Osteocyte (in vitro differentiated cells): ENCODE results near the gene SWT1. TPM values are rescaled to one million over a fixed set of nuclear protein-coding genes. Genes with fewer than 3 reads are reported as not detected.

ENCODE experiments used
- DNase-seq: peaks from one replicate; pipeline ENCODE4 v3.0.0; 2021; ENCODE audit warnings: mixed read lengths; ENCODE audit not compliant: unreplicated experiment; ENCODE audit errors: extremely low spot score
- H3K27ac Mint-ChIP-seq: one replicate; pipeline ENCODE4 v1.8.0; 2021; ENCODE audit warnings: mild to moderate bottlenecking, mixed read lengths; ENCODE audit not compliant: unreplicated experiment
- H3K27me3 Mint-ChIP-seq: one replicate; pipeline ENCODE4 v1.8.0; 2021; ENCODE audit warnings: mixed read lengths; ENCODE audit not compliant: unreplicated experiment
- H3K36me3 Mint-ChIP-seq: one replicate; pipeline ENCODE4 v1.8.0; 2021; ENCODE audit warnings: mixed read lengths; ENCODE audit not compliant: unreplicated experiment
- H3K4me1 Mint-ChIP-seq: one replicate; pipeline ENCODE4 v1.8.0; 2021; ENCODE audit warnings: mixed read lengths; ENCODE audit not compliant: unreplicated experiment
- H3K4me3 Mint-ChIP-seq: one replicate; pipeline ENCODE4 v1.8.0; 2021; ENCODE audit warnings: mild to moderate bottlenecking, moderate library complexity, mixed read lengths; ENCODE audit not compliant: unreplicated experiment
- H3K9me3 Mint-ChIP-seq: one replicate; pipeline ENCODE4 v1.8.0; 2021; ENCODE audit warnings: mixed read lengths; ENCODE audit not compliant: unreplicated experiment
- total RNA-seq: library from RNA; stranded (reverse); gene quantifications from 2 replicates; pipeline ENCODE4 v1.2.1, GENCODE V29; 2021
- TF ChIP-seq, protein P1 (sequence below): fragments of 200-600 bp; sonication (generic); IDR thresholded peaks from 2 replicates; pipeline ENCODE4 v1.5.0; 2021; ENCODE audit warnings: antibody characterized with exemption, mild to moderate bottlenecking, moderate library complexity

The SWT1 gene
- total RNA-seq, 1 donor from 2014 or later, result 7.6 TPM

DNA sequence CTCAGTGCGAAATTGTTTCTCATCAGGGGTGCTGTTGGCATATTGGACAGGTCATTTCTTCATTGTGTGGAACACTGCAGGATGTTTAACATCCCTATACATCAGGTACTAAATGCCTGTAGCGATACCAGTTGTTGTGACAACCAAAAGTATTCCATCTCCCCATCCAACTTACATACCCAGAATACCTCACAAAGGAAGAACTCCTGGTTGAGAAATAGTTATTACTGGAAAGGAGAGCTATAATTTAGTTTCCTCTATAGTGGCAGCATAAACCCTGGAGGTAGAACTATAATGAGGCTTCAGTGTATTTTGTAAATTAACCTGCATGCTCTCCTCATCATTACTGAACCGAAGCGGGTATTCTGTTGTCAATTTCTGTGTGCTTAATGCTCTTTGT lies 115.0 kb downstream of the SWT1 start:
- H3K9me3 Mint-ChIP-seq, result no peaks in the 10 kb centered on the region
- no peak for DNase-seq
- H3K27ac Mint-ChIP-seq, result no peak overlapping the region
- H3K4me1 Mint-ChIP-seq, result peaks cover 15% of the 10 kb centered on the region
- H3K4me3 Mint-ChIP-seq, result no peak overlapping the region
- TF ChIP-seq, protein P1, sequence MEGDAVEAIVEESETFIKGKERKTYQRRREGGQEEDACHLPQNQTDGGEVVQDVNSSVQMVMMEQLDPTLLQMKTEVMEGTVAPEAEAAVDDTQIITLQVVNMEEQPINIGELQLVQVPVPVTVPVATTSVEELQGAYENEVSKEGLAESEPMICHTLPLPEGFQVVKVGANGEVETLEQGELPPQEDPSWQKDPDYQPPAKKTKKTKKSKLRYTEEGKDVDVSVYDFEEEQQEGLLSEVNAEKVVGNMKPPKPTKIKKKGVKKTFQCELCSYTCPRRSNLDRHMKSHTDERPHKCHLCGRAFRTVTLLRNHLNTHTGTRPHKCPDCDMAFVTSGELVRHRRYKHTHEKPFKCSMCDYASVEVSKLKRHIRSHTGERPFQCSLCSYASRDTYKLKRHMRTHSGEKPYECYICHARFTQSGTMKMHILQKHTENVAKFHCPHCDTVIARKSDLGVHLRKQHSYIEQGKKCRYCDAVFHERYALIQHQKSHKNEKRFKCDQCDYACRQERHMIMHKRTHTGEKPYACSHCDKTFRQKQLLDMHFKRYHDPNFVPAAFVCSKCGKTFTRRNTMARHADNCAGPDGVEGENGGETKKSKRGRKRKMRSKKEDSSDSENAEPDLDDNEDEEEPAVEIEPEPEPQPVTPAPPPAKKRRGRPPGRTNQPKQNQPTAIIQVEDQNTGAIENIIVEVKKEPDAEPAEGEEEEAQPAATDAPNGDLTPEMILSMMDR, result no peak
- no peaks in the 10 kb centered on the region for H3K36me3 Mint-ChIP-seq
- H3K27me3 Mint-ChIP-seq, result no peaks in the 10 kb centered on the region

DNA sequence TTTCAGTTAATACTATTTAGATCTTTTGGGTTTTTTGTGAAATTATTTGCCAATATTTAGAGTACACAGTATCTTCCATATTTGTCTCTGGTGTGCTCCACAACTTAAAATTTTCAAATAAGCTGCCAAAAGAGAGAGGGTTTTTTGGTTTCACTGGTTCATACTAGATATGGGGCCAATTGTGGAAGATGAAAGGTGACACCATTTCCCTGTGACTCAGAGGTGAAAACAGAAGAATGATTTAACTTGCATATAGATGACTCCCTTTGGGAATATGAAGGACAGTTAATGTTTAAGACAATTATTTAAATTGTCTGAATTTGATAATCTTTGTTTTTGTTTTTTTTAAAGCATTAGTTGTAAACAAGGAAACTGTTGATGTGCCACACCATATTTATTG lies 122.6 kb downstream of the SWT1 start:
- Mint-ChIP-seq H3K27ac (no peak overlapping the region), H3K9me3 (peaks cover 4% of the 10 kb centered on the region), H3K36me3 (peaks cover 18% of the 10 kb centered on the region), H3K27me3 (no peaks in the 10 kb centered on the region), H3K4me3 (no peak overlapping the region), H3K4me1 (peaks cover 19% of the 10 kb centered on the region)
- no peak for DNase-seq
- TF ChIP-seq, protein P1, result no peak

DNA sequence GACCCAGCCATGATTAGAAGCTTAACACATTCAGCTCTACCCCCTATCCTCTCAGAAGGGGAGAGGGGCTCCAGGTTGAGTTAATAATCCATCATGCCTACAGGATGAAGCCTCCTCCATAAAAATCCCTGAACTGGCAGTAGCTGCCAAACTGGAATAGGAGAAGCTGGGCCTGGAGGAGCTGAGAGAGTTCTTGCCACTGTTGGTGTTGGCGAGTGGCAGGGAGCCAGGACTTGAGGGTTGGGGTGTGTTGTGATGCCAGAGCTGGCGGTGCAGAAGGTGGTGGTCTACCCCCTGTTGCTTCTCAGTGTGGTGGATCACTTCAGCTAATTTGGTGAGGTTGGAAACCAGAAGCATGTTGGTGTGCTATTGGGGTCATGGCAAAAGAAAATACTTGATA lies 123.6 kb downstream of the SWT1 start:
- TF ChIP-seq, protein P1, result no peak
- H3K36me3 Mint-ChIP-seq, result peaks cover 18% of the 10 kb centered on the region
- H3K27ac Mint-ChIP-seq, result no peak overlapping the region
- H3K9me3 Mint-ChIP-seq, result peaks cover 4% of the 10 kb centered on the region
- H3K4me1 Mint-ChIP-seq, result peaks cover 28% of the 10 kb centered on the region
- H3K27me3 Mint-ChIP-seq, result no peaks in the 10 kb centered on the region
- no peak overlapping the region for H3K4me3 Mint-ChIP-seq
- no peak for DNase-seq

DNA sequence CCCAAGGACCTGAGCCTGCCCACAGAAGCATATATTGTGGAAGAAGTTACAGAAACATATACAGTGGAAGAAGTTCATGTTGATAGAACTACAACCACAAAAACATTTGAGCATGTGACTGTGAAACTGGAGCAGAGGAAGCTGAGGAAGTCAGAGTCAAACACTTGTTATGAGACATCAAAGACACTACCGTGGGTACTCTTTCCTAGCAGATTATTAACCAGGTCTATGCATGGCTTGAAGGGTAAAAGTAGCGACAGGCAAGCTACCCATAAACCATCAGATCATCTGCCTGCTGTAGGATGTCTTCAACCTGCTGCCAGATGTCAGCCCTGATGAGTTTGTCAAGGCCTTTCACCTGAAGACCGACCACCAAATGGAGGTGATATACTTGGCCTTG lies 124.3 kb downstream of the SWT1 start:
- Mint-ChIP-seq H3K4me1 (peaks cover 28% of the 10 kb centered on the region), H3K9me3 (peaks cover 4% of the 10 kb centered on the region), H3K27me3 (no peaks in the 10 kb centered on the region), H3K36me3 (peaks cover 21% of the 10 kb centered on the region), H3K27ac (no peak overlapping the region), H3K4me3 (no peak overlapping the region)
- DNase-seq, result no peak
- TF ChIP-seq, protein P1, result no peak

DNA sequence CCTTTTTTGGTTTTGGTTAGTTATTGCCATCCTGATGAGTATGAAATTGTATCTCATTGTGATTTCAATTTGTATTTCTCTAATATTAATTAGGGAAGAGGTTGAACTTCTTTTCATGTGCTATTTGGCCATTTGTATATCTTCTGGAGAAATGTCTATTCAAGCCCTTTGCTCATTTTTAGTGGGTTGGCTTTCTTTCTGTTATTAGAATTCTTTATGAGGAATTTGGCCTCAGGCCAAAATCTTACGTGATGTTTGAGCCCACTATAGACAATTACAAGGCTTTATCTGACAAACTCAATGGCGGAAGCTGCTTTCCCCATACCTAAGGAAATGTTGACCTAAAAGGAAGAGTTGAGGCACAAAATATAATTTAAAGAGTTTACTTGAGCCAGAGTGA lies 127.1 kb downstream of the SWT1 start:
- DNase-seq, result no peak
- Mint-ChIP-seq H3K36me3 (peaks cover 20% of the 10 kb centered on the region), H3K9me3 (peaks cover 5% of the 10 kb centered on the region), H3K4me1 (peaks cover 27% of the 10 kb centered on the region), H3K4me3 (no peak overlapping the region), H3K27me3 (no peaks in the 10 kb centered on the region), H3K27ac (peak overlapping the region; percentile 12)
- TF ChIP-seq, protein P1, result no peak
